CD4-positive, alpha-beta T cell treated with Interleukin-1 beta for 1 hour (primary cell): ENCODE results near the gene CD33.
A peak's percentile ranks its signal among the peaks of the same experiment; 100 is the strongest.

Source experiments
- DNase-seq, 2 donors: peaks; one replicate each; pipeline ENCODE4 v3.0.0-alpha.2; 2020 to 2022

CD33 gene

DNA sequence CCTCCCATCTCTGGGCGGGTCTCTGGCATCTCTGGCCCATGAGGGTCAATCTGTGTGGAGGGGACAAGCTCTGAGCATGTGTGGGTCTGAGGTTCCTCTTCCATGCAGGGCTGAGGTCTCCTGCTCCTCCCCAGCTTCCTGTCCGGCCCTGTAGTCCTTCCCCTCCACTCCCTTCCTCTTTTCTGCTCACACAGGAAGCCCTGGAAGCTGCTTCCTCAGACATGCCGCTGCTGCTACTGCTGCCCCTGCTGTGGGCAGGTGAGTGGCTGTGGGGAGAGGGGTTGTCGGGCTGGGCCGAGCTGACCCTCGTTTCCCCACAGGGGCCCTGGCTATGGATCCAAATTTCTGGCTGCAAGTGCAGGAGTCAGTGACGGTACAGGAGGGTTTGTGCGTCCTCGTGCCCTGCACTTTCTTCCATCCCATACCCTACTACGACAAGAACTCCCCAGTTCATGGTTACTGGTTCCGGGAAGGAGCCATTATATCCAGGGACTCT is at the start of gene CD33:
Gene CD33, plus strand, starts transcription at position 183 of the 496 bp plus-strand sequence. Its CDS starts 39 bp downstream, at position 222.
- peak in 1 of 2 donors; percentile 40 for DNase-seq

DNA sequence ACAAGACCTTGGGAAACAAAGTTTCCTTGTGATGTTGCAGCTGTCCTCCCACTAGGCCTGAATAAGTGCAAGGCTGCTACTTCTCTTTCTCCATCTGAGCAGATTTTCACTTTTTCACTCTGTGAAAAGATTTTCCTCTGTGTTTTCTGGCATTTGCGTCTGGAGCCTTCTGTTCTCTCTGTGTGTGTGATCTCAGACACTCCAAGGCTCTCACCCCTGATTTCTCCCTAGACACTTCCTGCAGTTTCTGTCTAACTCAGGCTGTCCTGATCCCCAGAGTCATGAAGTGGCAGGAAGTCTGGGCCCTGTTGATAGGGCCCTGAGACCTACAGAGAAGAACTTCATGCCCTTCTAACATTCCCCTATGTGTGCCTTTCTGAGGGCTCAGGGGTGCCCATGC is 45.6 kb upstream of the CD33 start:
- no peak for DNase-seq

DNA sequence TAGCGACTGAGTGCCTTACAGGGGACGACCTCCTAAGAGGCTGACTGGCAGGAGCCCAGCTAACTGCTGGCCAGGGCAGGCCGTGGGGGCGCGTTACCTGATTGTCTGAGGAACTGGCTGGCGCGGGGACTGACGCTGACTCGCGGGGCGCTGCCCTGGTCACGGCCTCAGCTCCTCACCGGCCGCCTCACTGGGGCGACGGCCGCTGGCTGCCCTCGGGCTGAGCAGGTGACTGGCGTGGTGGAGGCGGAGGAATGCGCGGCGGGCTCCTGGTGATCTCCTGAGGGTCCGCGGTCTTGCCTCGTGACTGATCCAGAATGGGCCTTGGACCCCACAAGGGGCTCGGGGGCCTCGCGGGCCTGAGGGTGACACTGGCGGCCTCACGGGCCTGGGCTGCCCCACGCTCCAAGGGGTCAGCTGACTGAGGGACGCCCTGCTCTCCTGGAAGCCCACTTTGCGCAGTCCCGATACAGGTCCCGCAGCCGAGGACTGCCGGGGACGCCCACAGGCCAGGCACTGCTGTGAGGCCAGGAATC is 43.4 kb upstream of the CD33 start:
- no peak for DNase-seq

DNA sequence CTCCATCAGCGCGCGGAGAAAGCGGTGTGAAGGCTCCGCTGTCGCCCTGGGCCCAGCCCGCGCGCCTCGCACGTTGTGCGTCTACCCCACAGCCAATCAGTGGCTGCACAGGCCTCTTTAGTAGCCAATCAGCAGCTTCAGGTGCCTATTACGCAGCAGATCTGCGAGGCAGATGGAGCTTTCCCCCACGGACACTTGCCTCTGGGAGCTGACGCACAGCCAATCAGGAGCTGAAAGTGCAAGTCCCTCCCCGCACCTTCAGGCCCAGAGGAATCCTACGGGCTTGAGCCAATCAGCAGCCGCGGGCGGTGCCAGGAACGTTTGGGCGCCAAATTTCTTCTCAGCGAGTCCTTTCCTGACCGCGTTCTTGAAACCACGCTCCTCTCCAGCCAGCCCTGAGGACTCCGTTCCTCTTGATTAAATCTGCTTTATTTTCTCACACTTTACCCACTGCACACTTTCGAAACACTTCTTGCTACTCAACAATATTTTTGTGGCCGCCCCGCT is 42.9 kb upstream of the CD33 start:
- peak in 1 of 2 donors; percentile 44 for DNase-seq

DNA sequence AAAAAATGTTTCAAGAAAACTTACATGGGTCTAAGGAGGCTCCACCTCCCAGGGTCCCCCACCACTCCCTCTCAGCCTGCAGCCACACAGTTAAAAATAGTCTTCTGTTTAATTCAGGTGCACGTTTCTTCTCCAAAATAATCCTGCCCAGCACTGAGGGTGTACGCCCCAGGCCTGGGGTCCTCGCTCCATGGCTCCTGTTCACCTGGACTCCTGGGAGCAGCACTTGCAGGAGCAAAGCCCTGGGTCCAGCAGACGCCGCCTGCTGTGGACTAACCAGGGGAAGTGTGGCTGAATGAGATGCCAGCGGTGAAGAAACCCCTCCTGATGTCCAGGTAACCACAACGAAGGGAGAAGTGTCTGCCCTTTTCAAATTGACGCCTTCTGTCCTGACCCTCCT is 41.3 kb upstream of the CD33 start:
- no peak for DNase-seq

DNA sequence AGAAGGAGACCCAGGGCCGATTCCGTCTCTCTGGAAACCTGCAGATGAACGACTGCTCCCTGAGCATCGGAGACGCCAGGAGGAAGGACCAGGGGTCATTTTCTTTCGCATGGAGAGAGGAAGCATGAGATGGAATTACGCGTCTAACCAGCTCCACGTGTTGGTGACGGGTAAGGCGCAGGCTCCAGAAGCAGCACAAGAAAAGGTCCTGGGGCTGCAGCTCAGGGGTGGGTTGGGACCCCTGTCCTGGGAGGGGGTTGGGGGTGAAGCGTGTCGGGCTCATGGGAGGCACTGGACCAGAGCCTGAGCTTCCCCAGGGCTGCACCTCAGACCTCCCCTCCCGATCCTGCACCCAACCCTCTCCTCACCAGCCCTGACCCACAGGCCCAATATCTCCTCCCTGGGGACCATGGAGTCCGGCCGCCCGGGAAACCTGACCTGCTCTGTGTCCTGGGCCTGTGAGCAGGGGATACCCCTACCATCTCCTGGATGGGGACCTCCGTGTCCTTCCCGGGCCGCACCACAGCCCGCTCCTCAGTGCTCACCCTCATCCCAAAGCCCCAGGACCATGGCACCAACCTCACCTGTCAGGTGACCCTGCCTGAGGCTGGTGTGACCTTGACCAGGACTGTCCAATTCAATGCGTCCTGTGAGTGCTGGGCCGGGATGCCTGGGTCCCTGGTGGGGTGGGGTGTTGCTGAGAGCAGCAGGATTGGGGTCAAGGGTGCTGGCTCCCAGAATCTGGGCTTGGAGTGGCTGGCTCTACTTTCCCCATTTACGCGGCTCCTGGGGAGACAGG is 39.6 kb upstream of the CD33 start:
- DNase-seq, result no peak

DNA sequence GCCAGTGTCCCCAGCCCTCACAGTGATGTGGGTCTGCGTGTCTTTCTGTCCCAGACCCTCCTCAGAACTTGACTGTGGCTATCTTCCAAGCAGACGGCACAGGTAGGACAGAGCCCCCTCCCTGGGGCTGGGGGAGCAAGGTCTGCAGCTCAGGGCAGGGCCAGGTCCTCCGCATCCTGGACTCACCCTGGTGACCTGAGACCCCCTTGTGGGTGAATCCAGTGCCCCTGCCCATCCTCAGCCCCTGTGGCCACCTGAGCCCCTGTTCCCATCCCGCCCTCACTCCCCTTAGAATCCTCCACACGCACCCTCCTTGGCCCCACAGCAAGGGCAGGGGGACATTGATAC is 39.0 kb upstream of the CD33 start:
- no peak for DNase-seq

DNA sequence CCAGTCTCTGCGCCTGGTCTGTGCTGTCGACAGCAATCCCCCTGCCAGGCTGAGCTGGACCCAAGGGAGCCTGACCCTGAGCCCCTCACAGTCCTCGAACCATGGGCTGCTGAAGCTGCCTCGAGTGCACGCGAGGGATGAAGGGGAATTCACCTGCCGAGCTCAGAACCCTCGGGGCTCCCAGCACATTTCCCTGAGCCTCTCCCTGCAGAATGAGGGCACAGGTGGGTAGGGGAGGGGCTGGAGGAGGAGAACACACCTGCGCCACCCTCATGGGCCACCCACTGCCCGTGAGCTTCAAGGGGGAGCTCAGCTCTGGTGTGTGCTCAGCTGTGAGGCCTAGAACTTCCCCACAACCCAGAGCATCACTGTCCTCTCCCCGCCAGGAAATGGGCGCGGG is 38.6 kb upstream of the CD33 start:
- DNase-seq, result no peak

DNA sequence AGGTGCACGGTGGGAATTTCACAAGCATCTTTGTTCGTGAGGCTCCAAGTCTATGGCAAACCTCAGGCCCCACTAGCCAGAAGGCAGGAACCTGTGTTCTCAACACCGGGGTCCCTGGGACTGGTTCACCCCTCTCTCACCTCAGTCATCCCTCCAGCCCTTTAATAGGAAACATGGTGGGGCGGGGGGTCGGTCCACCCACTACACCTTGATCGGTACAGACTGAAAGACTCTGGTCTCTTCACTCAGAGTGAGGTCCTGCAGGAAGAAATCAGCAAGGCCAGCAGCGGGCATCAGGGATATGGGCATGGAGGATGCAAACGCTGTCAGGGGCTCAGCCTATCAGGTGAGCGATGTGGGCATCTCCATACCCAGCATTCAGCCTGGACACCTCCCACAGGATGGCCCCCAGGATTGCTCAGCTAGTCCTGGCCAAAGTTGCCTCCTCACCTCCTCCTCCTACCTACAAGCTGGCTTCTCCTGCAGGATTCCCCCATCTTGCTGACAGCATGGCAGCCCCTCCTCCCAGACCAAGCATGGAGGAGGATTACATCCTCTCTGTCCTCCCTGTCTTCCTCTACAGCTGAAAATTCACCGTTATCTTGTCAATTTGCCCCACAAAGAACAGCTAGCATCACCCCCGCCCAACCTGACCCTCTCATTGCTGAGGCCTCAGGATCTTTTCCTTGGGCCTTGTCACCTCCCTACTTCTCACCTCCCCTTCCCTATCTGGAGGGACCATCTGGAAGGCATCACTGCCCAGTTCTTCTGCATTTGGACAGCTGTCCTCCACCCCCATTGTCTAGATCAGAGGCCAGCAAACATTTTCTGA is 37.3 kb upstream of the CD33 start:
- no peak for DNase-seq

DNA sequence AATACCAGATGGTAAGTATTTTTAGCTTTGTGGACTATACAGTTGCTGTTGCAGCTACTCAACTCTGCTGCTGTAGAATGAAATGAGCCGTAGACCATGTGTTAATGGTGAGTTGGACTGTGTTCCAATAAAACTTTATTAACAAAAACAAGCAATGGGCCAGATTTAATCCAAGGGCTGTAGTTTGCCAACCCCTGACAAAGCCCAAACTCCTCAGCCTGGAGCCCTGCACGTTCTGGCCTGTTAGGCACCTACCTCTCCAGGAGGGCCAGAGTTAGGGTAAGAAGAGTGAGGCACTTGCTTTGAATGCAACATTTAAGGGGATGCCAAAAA is 36.7 kb upstream of the CD33 start:
- no peak for DNase-seq

DNA sequence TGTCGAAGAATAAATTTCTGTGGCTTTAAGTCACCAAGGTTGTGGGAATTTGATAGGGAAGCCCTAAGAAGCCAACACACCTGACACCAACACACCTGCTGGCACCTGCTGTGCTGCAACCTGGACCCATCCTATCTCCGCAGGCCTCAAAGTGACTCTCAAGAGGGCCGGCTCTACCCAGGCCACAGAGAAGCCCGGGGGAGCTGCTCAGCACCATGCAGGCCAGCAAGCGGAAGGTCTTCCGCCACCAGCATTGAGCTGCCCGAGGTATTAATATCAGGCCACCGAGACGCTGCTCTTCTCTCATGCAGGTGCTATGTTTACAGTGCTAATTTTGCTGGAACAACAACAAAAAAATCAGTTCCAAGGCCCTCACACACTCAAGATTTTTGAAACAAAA is 32.2 kb upstream of the CD33 start:
- no peak for DNase-seq

DNA sequence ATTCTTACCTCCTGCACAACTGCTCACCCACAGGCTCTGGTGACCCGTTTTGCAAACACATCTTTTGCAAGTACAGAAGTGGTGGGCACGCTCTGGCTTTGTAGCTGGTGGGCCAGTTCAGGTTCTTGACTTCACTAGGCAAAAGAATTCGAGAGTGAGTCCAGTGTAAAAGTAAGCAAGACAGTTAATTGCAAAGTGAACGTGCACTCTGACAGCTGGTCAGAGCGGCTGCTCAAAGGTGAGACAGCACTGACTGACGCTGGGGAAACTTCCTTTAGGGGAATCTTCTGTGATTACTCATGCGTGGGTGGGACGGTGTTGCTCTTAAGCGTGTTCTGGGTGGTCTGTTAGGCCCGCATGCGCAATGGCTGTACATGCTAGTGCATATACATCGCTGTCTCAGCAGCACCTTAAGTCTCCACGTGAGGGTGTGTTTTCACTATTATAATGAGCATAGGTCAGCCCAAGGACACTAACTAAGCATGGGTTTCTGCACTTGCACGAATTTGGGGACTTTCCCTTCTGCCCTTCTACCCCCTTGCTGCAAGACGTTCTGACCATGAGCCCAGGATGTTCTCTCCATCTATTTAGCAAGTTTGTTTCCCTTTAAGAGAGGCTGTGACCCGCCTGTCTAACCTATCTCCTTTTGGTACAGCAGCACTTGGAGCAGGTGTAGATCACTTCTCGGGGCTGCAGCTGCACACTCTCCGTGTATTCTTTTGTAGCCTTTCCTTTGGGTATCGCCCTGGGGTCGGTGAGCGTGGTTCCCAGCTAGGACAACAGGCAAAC is 30.2 kb upstream of the CD33 start:
- peak in 1 of 2 donors; percentile 28 for DNase-seq

DNA sequence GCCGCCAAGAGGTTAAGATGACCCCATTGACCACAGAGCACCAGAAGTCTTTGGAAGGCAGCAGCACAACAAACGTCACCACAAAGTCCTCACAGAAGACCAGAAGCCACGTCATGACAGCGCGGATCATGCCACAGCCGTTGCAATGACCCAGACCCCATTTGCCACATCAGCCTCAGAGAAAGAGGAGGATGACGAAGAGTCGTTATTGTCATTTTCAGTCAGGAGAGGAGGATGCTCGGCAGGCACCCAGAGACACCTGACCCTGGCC is 29.6 kb upstream of the CD33 start:
- DNase-seq, result no peak

DNA sequence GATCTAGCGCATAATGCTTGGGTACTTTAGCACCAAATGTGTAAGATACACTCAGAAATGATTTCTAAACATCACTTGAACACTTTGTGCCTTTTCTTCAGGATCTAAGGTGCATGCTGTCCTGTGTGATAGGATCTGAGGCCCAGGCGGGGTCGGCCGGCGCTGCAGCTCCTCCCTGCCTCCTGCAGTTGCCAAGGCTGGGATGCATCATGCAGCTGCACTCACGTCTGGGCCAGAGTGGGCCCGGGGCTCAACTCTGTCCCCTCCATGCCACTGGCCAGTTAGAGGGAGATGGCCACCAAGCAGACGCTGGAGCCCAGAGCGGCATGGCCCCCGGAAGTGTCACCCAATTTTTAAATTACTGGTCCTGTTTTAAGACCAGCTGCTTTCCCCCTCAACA is 29.3 kb upstream of the CD33 start:
- no peak for DNase-seq

DNA sequence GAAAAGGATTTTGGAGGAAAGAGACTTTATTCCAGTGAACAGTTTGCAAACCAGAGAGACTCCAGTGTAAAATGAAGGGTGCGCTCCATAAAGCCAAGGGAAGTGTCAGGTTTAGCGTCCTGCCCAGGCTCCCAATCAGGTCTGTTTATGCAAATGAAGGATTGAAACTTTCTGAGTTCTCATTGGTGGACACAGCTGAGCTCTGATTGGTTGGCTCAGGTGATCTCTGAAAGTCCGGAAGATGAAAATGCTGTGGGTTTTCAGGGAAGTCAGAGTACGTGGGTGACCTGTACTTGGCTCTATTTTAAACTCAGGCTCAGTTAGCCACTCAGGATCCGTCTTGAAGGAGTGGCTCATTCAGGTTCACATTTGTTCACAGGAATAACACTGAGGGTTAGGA is 28.7 kb upstream of the CD33 start:
- DNase-seq, result no peak

DNA sequence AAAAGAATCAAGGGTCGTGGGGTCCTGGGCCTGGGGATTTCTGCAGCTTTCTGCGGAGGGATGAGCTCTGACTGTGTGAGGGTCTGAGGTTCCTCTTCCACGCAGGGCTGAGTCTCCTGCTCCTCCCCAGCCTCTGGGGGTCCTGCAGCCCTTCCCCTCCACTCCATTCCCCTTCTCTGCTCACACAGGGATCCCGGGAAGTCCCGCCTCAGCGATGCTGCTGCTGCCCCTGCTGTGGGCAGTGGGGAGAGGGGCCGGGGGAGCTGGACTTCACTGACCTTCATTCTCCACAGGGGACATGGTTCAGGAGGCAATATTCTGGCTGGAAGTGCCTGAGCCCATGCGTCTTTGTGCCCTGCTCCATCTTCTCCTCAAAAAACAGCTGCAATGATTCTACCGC is 26.2 kb upstream of the CD33 start:
- DNase-seq, result no peak

DNA sequence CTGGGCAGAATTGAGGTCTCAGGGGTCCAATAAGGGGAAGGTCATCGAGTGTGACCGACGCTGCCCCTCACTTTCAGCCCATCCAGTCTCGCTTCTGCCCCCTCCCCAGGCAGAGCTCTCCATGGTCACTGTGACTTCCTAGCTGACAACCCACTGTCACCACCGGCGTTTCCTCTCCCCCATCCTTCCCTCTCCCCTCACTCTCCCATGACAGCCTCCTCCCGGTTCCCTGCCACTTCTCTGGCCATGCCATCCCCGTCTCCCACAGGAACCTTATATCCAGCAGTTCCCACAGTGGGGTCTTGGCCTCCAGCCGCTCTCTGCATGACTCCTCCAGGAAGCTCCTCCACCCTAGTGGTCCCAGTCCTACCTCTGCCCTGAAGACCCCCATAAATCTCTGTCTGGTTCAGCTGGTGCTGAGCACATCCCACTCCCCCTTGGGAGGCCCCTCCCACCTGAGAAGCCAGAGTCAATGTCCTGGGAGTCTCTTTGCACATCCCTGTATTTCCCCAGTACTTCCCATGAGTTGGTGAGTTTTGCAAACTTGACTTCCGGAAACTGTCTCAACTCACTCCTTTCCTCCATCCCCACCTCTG is 24.7 kb upstream of the CD33 start:
- DNase-seq, result no peak

DNA sequence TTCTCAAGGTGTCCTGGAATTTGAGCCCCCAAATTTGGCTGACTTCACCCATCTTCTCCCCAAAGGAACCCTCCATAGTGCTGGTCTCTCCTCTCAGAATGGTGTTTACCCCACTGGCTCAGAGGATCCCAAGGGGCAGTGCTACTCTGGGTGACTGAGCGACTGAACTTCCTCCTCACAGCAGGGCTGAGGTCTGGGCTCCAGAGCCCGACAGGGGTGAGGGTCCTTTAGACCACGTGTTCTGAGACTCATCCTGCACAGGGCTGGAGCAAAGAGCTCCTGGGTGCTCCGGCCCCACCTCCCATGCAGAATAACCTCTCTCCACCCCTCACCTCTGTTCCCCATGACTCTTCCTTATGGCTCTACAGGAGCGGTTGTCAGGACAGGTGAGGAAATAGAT is 23.2 kb upstream of the CD33 start:
- DNase-seq, result no peak

DNA sequence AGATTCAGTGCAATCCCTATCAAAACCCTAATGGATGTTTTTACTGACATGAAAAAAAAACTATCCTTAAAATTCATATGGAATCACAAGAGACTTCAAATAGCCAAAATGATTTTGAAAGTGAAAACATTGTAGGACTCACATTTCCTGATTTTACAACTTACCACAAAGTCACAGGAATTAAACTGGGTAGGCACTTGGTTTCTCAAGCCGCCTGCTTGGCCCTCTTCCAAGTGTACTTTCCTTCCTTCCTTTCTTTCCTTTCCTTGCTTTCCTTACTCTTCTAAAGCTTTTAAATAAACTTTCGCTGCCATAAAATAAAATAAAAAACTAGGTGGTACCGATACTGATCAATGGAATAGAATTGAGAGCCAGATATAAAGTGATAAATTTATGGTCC is 21.0 kb upstream of the CD33 start:
- DNase-seq, result no peak

DNA sequence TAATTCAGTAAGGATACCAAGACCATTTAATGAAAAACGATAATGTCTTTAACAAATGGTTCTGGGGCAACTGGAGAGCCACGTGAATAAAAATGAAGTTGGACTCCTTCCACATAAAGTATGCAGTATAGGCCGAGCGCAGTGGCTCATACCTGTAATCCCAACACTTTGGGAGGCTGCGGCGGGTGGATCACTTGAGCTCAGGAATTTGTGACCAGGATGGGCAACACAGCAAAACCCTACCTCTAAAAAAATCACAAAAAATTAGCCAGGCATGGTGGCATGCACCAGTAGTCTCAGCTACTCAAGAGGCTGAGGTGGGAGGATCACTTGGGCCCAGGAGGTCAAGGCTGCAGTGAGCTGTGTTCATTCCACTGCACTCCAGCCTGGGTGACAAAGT is 20.6 kb upstream of the CD33 start:
- no peak for DNase-seq

DNA sequence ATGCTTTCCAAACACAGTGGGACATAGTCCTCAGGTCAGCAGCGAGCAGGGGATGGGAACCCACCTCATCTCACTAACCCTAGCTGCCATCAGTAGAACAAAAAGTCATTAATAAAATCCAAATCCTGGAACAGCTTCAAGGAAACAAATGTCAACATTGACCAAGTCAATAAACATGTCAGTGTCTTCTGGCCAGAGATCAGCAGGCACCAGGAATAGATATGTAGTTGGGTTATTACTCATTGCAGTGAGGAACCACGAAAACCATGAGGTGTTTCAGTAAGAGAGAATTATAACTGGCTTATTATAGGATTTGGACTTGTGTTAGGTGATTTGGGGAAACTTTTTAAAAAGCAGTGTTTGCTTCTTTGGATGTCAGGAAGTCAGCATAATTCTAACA is 17.1 kb upstream of the CD33 start:
- no peak for DNase-seq

DNA sequence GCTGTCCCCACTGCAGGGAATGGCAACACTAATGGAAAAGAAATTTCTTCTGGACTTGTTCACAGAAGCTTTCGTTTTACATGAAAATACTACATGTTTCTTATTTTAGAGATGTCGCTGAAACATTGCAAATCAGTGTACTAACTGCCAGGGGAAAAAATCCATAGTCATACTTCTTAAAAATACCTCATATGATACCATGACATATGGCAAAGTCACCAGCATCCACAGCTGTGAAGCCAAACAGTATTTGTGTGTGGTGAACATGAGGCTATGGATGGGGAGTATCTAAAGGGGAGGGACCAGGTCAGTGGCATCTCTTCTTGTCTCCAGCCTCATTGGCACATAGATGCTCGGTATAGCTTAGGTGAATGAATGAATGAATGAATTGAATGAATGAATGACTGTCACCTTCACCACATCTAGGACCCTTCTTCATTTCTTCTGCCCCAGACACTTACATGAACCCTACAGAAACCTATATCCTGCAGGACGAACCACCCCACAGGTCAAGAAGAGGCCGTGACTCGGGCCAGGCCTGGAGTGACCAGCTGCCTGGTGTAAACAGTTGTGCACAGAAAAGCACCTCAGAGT is 14.6 kb upstream of the CD33 start:
- DNase-seq, result no peak
